Keratinocyte (primary cell): ENCODE data around the gene SPG7. TPM values are rescaled to one million over a fixed set of nuclear protein-coding genes. Genes with fewer than 3 reads are reported as not detected.

ENCODE experiments used
- DNase-seq: peaks from one replicate; pipeline ENCODE4 v3.0.0-alpha.2; 2011; ENCODE audit warnings: low read depth, missing footprints, low spot score
- FAIRE-seq: peaks from 2 replicates; lab custom pipeline; 2011; peaks lifted over from hg19 to GRCh38; lab: Jason Lieb, UNC
- H2AFZ ChIP-seq: 2 replicates; pipeline ENCODE4 v1.6.0; 2012; ENCODE audit warnings: low read length, control low read depth, inconsistent platforms; ENCODE audit not compliant: control insufficient read depth
- H3K27ac ChIP-seq: 2 replicates; pipeline ENCODE4 v1.5.1; 2011; ENCODE audit warnings: low read length; ENCODE audit not compliant: control insufficient read depth, insufficient read depth
- H3K27me3 ChIP-seq: 3 replicates; pipeline ENCODE4 v1.6.0; 2011; ENCODE audit warnings: low read length; ENCODE audit not compliant: control insufficient read depth, insufficient read depth; ENCODE audit errors: extremely low read depth
- H3K36me3 ChIP-seq, 2 experiments: 2 replicates in 1 of 2; 3 replicates in 1 of 2; pipeline ENCODE4 v1.5.1; 2011; ENCODE audit warnings: low read length in 2 of 2, mild to moderate bottlenecking in 1 of 2; ENCODE audit not compliant: control insufficient read depth in 2 of 2, insufficient read depth in 2 of 2; ENCODE audit errors: extremely low read depth in 1 of 2
- H3K4me1 ChIP-seq: 3 replicates; pipeline ENCODE4 v1.5.1; 2011; ENCODE audit warnings: low read length; ENCODE audit not compliant: control insufficient read depth, insufficient read depth; ENCODE audit errors: extremely low read depth
- H3K4me2 ChIP-seq: 3 replicates; pipeline ENCODE4 v1.6.0; 2011; ENCODE audit warnings: low read depth, low read length; ENCODE audit not compliant: control insufficient read depth, insufficient read depth; ENCODE audit errors: extremely low read depth
- H3K4me3 ChIP-seq, 3 experiments: fragments of 200-600 bp in 1 of 3; sonication (generic) in 1 of 3; 2 replicates in 2 of 3; 3 replicates in 1 of 3; pipeline ENCODE4 v1.5.1; 2011 to 2016; ENCODE audit warnings: low read length in 3 of 3, mild to moderate bottlenecking in 3 of 3, control low read depth in 2 of 3, inconsistent platforms in 1 of 3, low read depth in 1 of 3, mixed read lengths in 1 of 3, mixed run types in 1 of 3, moderate library complexity in 1 of 3; ENCODE audit not compliant: control insufficient read depth in 2 of 3, insufficient read depth in 2 of 3; ENCODE audit errors: extremely low read depth in 1 of 3
- H3K79me2 ChIP-seq: 2 replicates; pipeline ENCODE4 v1.6.0; 2012; ENCODE audit warnings: low read length; ENCODE audit not compliant: control insufficient read depth, insufficient read depth
- H3K9ac ChIP-seq: 3 replicates; pipeline ENCODE4 v1.6.0; 2011; ENCODE audit warnings: low read length; ENCODE audit not compliant: control insufficient read depth, insufficient read depth; ENCODE audit errors: extremely low read depth
- H3K9me1 ChIP-seq: 3 replicates; pipeline ENCODE4 v1.6.0; 2011; ENCODE audit warnings: low read length; ENCODE audit not compliant: control insufficient read depth, insufficient read depth; ENCODE audit errors: extremely low read depth
- H3K9me3 ChIP-seq: 2 replicates; pipeline ENCODE4 v1.5.1; 2012; ENCODE audit warnings: low read depth, low read length; ENCODE audit not compliant: control insufficient read depth
- H4K20me1 ChIP-seq: 3 replicates; pipeline ENCODE4 v1.6.0; 2011; ENCODE audit warnings: low read length; ENCODE audit not compliant: control insufficient read depth, insufficient read depth; ENCODE audit errors: extremely low read depth
- EZH2 ChIP-seq: IDR thresholded peaks from one replicate; pipeline ENCODE4 v1.6.1; 2012; ENCODE audit warnings: inconsistent platforms, mild to moderate bottlenecking, low read length, moderate library complexity
- dilution Hi-C: fragments of 300-500 bp; cut with MboI; formaldehyde crosslinking; loops from one replicate; pipeline ENCODE4 v1.7.0; 2020; ENCODE audit warnings: low sequenced_read_pairs; ENCODE audit not compliant: extremely low pct_ligation_motif_present
- polyA plus RNA-seq, 5 experiments: library from polyadenylated mRNA; depleted of rRNA in 3 of 5; stranded (reverse) in 3 of 5; stranded (forward) in 1 of 5; unstranded in 1 of 5; fragments of >200 nt; gene quantifications; 1 replicate in 1 of 5; 2 replicates in 3 of 5; 3 replicates in 1 of 5; pipeline versions ENCODE4 v1.2.1 to v1.2.3, GENCODE V29; 2011 to 2012; ENCODE audit warnings: missing spikeins in 2 of 5, low read depth in 1 of 5, low replicate concordance in 1 of 5
- TF ChIP-seq, protein P1 (sequence below), 3 experiments: IDR thresholded peaks in 1 of 3; conservative IDR thresholded peaks in 1 of 3; optimal IDR thresholded peaks in 1 of 3; 2 replicates in 2 of 3; 3 replicates in 1 of 3; pipeline versions ENCODE3 to v1.5.1; 2011; ENCODE audit warnings: low read length in 3 of 3, mild to moderate bottlenecking in 3 of 3, moderate library complexity in 2 of 3, control low read depth in 1 of 3, inconsistent platforms in 1 of 3; ENCODE audit not compliant: insufficient read depth in 2 of 3; ENCODE audit errors: extremely low read depth in 1 of 3

SPG7 gene
- polyA plus RNA-seq, 1 donor (not counting 4 experiments of a cell fraction or from before 2014, with no cell fraction given): 45.2 TPM

DNA sequence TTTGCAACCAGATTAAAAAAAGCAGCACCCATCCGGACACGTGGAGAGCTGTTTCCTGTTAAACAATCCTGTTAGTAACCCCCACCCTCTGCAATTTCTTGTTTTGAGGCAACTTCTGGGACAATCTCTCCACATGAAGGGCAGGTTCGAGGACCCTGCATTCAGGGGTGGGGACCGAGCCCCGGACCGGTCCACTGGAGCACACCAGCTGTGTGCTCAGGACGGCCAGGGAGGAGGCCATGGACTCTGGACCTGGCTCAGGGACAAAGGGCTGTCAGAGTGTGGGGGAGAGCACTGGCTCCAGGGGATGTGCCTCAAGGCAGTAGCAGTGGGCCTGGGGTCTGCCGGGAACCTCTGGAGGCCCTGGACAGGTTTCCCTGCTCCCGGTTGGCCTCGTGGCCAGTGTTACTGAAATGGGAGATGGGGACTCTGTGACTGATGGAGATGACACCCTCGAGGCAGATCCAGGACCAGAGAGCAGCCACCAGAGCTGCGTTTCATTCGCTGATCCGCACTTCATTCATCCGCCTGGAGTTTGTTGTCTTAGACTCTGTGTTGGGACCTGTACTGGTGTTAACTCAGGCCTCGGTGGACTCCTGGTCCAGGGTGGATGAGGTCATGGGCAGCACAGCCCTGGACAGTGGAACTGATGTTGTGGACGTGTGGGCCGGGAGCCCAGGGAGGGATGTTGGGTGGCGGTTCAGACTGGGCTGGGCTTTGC lies 64.4 kb downstream of the SPG7 start:
- no peak overlapping the region for H3K27ac ChIP-seq
- no peaks in the 10 kb centered on the region for H3K36me3 ChIP-seq
- no peaks in the 10 kb centered on the region for H3K9me1 ChIP-seq
- TF ChIP-seq, protein P1, sequence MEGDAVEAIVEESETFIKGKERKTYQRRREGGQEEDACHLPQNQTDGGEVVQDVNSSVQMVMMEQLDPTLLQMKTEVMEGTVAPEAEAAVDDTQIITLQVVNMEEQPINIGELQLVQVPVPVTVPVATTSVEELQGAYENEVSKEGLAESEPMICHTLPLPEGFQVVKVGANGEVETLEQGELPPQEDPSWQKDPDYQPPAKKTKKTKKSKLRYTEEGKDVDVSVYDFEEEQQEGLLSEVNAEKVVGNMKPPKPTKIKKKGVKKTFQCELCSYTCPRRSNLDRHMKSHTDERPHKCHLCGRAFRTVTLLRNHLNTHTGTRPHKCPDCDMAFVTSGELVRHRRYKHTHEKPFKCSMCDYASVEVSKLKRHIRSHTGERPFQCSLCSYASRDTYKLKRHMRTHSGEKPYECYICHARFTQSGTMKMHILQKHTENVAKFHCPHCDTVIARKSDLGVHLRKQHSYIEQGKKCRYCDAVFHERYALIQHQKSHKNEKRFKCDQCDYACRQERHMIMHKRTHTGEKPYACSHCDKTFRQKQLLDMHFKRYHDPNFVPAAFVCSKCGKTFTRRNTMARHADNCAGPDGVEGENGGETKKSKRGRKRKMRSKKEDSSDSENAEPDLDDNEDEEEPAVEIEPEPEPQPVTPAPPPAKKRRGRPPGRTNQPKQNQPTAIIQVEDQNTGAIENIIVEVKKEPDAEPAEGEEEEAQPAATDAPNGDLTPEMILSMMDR (optimal IDR thresholded peaks at IDR 0.05 in 1 of 3, IDR thresholded peaks at IDR 0.05 in 1 of 3, conservative IDR thresholded peaks at IDR 0.05 in 1 of 3; ENCODE audit: extremely low read depth in 1 of 3, insufficient read depth in 2 of 3, low read length in 3 of 3): no peak
- no peak for TF ChIP-seq EZH2
- dilution Hi-C loops: no loop called here
- no peaks in the 10 kb centered on the region for H3K79me2 ChIP-seq
- no peaks in the 10 kb centered on the region for H4K20me1 ChIP-seq
- H2AFZ ChIP-seq: no peak overlapping the region
- no peak overlapping the region for H3K4me3 ChIP-seq
- H3K9ac ChIP-seq: no peak overlapping the region
- no peak for FAIRE-seq
- H3K4me1 ChIP-seq: peaks cover 5% of the 10 kb centered on the region
- no peak overlapping the region for H3K4me2 ChIP-seq
- peaks cover 26% of the 10 kb centered on the region for H3K27me3 ChIP-seq
- H3K9me3 ChIP-seq: no peaks in the 10 kb centered on the region
- DNase-seq: no peak

DNA sequence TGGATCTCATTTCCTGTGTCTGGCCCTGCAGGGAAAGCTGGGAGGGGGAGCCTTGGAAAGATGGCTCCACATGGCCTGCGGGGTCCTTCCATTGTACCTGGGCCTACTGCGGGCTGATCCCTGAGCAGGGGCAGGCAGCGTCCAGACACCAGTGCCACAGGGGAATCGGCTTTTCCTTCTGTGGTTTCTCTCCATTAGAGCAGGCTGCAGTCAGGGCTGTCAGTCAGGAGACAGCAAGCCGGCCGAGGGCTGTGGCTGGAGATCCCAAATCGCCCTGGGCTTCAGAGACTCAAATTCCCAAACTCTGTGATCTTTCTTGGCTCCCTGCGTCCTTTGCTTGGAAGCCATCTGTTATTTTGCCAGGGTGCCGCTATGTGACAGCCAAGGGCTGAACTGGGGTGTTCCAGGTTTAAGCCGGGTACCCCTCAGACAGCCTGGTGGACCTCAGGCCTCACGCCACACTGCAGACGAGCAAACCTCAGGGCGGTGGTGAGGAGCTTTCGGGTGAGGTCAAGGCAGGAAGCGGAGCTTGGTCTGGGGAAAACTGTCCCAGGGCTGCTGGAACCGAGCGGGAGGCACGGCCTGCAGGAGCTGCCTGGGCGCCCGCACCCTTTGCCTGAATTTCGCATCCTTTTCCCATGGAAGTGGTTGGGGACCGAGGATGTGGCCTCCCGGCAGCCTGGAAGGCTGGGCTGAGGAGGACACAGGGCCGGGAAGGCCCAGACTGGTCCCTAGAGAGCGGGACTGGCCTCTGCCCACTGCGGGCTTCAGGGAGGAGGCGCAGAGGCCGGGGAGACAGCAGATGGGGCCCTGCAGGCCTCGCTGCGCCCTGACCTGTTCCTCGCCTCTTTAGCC lies 65.8 kb downstream of the SPG7 start:
- Histone ChIP-seq H3K27ac (no peak overlapping the region), H3K9me3 (no peaks in the 10 kb centered on the region), H3K9ac (no peak overlapping the region), H3K9me1 (no peaks in the 10 kb centered on the region), H2AFZ (peak overlapping the region; percentile 44), H3K4me3 (no peak overlapping the region), H3K4me1 (peaks cover 5% of the 10 kb centered on the region), H4K20me1 (no peaks in the 10 kb centered on the region), H3K36me3 (no peaks in the 10 kb centered on the region), H3K27me3 (peaks cover 26% of the 10 kb centered on the region), H3K4me2 (no peak overlapping the region), H3K79me2 (no peaks in the 10 kb centered on the region)
- no peak for FAIRE-seq
- TF ChIP-seq EZH2: no peak
- TF ChIP-seq, protein P1 (optimal IDR thresholded peaks at IDR 0.05 in 1 of 3, IDR thresholded peaks at IDR 0.05 in 1 of 3, conservative IDR thresholded peaks at IDR 0.05 in 1 of 3; ENCODE audit: extremely low read depth in 1 of 3, insufficient read depth in 2 of 3, low read length in 3 of 3): no peak
- dilution Hi-C loops: no loop called here
- DNase-seq: no peak
